C4-2B (cell line): ENCODE results near the gene PARD3.
"Not testable (repeated sequence)": the region's sequence is repeated elsewhere in the genome, so short reads cannot be mapped to it uniquely, and the experiment has no call there.

Source experiments
- H3K27ac ChIP-seq: fragments of 450-650 bp; 2 replicates; pipeline ENCODE4 v1.5.1; 2017
- ZFX ChIP-seq: fragments of 450-650 bp; IDR thresholded peaks from 2 replicates; pipeline ENCODE4 v1.6.1; 2017
- TF ChIP-seq, protein P1 (sequence below): fragments of 450-650 bp; conservative IDR thresholded peaks from 2 replicates; pipeline ENCODE4 v1.5.1; 2017; ENCODE audit warnings: mild to moderate bottlenecking

Gene PARD3

DNA sequence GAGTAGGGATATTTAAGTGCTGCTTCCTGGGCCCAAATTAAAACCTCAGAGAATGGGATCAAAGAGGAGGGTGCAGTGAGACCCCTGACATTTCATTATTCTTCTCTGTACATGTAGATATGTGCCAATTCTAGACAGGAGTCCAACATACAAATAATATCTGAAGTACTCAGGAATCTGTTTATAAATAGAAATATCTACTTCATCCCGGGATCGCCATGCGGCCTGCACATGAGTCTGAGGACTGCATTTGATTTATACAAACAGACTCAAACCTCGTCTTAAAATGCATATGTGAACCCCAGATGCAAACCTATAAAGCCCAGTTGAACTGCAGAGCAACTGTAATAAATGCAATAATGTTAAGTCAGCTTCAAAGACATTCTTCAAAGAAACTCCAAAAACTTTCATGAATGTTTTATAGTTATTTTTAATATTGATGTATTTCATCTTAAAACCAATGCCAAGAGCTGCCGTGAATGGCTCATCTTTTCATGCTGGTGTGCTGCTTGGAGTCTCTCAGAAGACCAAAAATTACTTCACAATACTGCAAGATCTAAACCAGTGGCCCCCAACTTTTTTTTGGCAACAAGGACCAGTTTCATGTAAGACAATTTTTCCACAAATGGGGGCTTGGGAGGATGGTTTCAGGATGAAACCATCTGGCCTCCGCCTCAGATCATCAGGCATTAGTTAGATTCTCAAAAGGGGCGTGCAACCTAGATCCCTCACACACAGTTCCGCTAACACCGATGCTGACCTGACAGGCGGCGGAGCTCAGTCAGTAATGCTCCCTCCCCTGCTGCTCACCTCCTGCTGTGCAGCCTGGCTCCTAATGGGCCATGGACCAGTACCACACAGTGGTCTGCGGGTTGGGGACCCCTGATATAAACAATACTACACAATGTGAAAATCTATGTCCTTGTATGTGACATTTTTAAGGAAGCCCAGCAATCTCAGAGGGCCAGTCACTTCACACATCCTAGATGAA, 166.9 kb downstream of the PARD3 start:
- TF ChIP-seq ZFX, result no peak
- TF ChIP-seq, protein P1, sequence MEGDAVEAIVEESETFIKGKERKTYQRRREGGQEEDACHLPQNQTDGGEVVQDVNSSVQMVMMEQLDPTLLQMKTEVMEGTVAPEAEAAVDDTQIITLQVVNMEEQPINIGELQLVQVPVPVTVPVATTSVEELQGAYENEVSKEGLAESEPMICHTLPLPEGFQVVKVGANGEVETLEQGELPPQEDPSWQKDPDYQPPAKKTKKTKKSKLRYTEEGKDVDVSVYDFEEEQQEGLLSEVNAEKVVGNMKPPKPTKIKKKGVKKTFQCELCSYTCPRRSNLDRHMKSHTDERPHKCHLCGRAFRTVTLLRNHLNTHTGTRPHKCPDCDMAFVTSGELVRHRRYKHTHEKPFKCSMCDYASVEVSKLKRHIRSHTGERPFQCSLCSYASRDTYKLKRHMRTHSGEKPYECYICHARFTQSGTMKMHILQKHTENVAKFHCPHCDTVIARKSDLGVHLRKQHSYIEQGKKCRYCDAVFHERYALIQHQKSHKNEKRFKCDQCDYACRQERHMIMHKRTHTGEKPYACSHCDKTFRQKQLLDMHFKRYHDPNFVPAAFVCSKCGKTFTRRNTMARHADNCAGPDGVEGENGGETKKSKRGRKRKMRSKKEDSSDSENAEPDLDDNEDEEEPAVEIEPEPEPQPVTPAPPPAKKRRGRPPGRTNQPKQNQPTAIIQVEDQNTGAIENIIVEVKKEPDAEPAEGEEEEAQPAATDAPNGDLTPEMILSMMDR, result no peak
- no peak overlapping the region for H3K27ac ChIP-seq

DNA sequence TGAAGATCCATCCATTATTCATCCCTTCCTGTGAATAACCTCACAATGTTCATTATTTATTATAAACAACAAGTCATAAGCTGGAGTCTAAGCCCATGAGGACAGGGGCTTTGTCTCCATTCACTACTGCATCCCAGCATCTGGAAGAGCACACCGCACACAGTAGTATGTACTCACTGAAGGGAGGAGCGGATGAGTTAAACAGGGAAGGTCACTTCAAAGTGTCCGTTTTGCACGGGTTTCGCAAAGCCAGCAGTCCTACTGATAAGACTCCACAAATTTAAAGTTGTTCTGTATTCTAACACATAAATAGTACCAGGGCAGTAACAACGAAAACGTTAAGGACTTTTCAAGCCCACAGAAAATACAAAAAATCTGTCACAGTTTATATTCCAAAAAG, 167.9 kb downstream of the PARD3 start:
- no peak overlapping the region for H3K27ac ChIP-seq
- TF ChIP-seq, protein P1, result no peak
- TF ChIP-seq ZFX, result no peak

DNA sequence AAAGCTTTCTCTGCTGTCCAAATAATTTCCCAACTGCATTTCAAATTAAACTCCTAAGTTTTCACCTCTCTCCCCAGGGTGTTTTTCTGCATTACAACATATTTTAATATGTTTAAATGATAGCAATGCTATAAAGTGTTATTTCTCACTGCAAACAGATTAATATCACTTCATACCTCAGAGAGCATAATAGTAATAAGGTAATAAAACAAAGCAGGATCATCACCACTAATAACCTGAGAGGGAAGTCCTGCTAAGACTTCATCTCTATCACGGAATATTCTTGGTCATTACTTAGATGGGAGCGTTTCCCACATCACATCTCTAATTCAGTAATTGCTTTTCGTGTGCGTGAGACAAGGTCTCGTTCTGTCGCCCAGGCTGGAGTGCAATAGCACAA, 168.8 kb downstream of the PARD3 start:
- TF ChIP-seq, protein P1, result no peak
- TF ChIP-seq ZFX, result no peak
- H3K27ac ChIP-seq, result no peak overlapping the region

DNA sequence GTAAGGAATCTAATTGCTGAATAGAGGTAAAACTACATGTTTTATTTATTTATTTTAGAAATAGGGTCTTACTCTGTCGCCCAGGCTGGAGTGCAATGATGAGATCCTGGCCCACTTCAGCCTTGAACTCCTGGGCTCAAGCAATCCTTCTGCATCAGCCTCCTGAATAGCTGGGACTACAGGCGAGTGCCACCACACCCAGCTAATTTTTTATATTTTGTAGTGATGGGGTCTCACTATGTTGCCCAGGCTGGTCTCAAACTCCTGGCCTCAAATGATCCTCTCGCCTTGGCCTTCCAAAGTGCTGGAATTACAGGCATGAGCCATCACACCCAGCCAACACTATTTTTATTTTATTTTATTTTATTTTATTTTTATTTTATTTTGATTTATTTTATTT, 170.3 kb downstream of the PARD3 start:
- not testable (repeated sequence) for H3K27ac ChIP-seq

DNA sequence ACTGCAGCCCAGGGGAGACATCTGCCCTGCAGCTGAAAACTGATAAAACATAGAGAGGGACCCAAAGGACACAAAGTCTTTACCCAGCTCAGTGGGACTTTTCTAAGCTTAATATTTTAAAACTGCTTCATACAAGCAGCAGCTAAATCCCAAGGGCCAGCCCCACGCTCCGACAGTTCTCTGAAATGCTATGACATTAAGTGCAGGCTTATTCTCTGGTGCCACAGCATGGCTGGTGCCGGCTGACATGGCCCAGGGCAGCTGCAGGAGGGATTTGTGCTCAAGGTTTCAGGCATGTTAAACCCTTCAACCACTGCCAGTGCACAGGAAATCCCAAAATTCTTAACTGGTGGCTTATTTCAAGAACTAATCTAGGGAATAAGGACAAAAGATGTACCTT, 170.9 kb downstream of the PARD3 start:
- TF ChIP-seq, protein P1, result no peak
- TF ChIP-seq ZFX, result no peak
- no peak overlapping the region for H3K27ac ChIP-seq

DNA sequence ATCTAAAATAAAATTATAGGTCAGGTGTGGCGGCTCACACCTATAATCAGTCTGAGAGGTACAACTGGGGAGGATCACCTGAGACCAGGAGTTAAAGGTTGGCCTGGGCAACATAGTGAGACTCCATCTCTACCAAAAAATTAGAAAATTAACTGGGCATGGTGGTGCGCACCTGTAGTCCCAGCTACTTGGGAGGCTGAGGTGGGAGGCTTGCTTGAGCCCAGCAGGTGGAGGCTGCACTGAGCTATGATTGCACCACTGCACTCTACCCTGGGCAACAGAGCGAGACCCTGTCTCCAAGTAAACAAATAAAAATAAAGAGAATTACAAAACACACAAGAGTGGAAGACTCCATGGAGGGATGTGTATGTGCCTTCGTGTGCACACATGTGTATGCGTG, 171.5 kb downstream of the PARD3 start:
- H3K27ac ChIP-seq, result no peak overlapping the region
- TF ChIP-seq ZFX, result no peak
- TF ChIP-seq, protein P1, result no peak

DNA sequence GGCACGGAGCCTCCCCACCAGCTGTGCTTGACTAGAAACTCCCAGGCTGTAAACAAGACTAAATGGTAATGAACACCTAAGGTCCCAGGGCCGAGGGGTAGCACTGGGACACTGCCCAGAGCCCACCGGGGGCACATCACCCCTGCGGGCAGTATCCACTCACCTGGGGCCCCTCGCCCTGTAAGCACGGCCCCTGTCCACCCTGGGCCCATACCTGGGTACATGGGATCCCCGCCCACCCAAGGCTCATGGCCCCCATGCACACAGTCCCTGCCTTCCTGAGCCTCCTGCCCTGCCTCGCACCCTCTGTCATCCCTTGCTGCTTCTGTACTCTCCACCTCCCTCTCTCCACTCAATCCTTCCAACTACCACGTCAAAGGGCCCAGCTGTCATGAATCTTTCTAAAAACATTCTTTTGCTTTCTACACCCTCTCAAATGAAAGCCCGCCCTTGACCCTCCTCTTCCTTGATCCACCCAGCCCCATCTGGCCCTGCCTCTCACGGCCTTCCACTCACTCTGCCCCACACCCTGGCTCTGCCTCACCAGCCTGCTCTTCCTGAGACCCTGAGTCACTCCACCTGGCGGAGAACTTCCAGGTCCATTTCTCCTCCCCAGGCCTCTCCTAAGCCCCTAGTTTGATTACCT, 173.1 kb downstream of the PARD3 start:
- TF ChIP-seq ZFX, result no peak
- TF ChIP-seq, protein P1, result no peak
- H3K27ac ChIP-seq, result no peak overlapping the region
